NCI-H1694 (cell line): Measurements from ENCODE around the gene SLC66A1.

ENCODE experiments used
- DNase-seq: peaks from one replicate; lab custom pipeline; 2025; lab: John Stamatoyannopoulos, UW

The SLC66A1 gene

DNA sequence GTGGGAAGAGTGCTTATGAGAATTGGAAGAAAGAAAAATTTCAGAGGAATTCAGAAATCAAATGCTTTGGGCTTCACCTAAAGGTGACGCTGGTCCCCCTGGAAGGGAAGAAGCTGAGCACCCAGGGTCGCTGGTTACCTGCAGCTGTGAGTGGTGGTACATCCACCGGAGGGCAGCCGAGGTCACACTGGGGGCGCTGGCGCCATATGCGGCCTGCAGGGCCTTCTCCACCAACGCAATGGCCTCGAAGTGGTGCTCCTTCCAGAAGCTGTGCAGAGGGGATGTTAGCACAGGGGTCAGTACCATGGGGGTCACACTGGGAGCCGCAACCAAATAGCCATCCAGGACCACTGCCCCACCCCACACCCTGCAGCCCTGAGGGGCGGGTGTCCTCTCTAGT lies 6.2 kb upstream of the SLC66A1 start:
- no peak for DNase-seq

- DNase-seq, result no peak
Observed at GRCh38 chr1:19306941-19307340, 5.2 kb upstream of the SLC66A1 start.

DNA sequence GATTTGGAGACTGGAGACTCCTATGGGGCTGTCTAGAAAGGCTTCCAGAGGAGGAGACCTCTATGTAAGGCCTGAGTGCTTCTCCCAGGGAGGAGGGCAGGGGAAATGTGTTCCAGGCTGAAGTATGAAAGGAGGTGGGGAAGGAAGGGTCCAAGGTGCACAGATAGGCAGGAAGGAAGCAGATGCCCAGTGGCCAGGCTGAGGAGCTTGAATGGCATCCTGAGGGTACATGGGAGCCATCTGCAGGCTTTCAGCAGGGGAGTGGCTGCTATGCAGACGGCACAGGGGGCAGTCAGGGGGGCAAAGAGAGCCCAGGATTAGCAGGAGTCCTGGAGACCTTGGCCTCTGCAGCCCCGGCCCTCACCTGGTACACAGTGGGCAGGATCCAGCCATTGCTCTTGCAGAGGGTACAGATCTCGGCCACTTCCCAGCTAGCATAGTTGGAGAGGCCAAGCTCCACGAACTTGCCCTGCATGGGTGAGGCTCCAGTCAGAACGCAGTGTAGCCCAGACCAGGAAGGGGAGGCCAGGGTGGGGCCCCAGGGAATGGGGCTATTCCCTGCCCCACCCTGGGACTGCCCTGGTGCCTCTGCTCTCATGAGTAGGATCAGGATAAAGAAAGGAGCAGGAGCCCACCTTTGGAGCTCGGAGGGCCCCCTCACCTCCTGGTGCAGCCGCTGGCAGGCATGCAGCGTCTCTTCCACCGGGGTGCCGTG lies 4.2 kb upstream of the SLC66A1 start:
- no peak for DNase-seq

- DNase-seq, result no peak
Observed at GRCh38 chr1:19308509-19308907, 3.6 kb upstream of the SLC66A1 start.

DNA sequence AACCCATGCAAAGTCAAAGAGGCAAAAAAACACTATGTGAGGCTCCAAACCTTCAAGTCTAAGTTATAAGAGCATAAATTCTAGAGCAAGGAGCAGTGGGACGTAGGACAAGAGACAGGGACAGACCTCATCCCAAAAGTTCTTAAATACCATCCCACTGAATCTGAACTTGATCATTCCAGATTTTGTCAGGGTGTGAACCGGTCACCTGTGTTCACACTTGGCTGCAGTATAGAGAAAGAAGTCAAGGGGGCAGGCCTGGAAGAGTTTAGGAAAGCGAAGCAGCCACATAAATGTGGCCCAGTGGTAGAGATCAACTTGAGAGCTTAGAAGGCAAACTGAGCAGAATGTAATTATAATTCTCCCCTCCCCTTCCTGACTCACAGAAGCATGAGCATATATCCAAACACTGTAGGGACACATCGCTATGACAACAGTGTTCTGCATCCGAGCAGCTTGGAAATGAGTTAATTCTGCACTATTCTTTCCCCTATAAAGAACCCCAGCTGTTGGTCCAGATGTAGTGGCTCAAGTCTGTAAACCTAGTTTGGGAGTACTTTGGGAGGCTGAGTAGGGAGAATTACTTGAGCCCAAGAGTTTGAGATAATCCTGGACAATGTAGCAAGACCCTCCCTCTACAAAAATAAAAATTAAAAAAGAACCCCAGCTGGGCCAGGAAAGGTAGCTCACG lies 2.9 kb upstream of the SLC66A1 start:
- DNase-seq, result no peak

DNA sequence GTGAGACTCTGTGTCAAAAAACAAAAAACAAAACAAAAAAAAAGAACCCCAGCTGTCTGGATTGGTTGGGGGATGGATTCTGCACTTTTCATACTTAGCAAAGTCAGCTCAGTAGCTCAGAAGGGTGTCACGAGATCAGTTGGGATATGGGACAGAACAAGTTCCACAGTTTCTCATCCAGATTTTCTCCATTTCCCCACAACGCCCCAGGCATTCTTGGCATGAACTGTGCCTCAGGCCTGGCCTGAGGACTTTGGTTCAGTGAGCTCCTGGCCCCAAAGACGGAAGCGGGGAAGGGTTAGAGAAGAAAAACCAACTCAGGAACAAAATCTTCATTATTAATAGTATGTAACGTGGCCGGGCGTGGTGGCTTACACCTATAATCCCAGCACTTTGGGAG lies 2.1 kb upstream of the SLC66A1 start:
- DNase-seq, result no peak

GRCh38 chr1:19310720-19311502 lies 1.2 kb upstream of the SLC66A1 start:
- no peak for DNase-seq

DNA sequence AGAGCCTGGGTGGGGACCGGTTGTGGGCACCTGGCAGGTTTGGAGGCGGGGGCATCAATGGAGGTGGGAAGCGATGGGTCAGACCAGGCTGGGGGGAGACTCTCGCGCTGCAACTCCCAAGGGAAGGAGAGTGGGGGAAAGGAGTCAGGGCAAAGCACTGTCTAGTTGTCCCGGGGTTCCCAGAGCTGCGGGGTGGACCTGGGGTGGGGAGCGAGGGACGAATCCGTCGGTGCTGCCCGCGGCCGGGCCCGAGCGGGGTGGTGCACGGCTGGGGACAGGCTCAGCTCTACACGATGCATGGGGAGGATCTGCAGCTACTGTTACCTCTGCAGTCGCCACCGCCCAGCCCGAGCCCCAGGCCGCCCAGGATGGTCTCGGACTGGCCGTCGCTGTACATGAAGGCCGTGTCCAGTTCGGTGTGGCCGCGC lies 609 bp upstream of the SLC66A1 start:
- no peak for DNase-seq

DNA sequence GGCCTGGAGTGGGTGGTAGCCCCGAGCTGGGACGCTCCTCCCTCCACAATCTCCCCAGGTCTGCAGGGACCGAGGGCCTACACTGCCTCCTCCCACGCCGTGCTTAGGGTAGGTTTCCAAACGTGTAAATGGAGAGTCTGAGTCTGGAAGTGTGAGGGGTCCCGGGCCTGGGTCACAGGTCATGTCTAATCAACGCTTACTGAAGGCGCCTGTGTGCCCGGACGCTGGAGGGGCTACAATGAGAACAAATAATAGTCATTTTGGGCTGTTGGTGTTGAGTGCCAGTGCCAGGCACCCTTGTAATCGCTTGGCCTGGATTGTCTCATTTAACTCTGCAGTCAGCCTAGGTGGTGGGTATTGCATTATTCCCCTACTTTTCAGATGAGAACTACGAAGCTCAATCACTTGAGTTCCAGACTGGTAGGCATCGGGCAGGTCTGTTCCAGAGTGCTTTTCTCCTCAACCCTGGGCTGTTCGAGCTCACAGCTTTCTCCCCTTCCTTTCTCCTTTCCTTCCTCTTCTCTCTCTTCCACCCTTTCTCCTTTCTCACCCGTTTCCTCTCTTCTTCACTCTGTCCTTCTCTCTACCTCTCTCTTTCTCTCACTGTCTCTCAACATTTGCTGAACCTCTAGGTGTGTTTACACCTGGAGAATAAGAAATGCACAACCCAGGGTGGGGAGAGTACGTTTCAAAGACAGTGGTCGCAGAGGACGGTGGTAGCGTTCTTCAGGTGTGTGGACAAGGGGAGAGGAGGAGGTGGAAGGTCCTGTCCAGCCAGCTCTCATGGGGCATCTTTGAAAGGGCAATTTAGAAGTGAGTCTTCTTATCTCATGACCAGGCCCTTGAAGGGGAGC lies 883 bp downstream of the SLC66A1 start:
- no peak for DNase-seq

- no peak for DNase-seq
Observed at GRCh38 chr1:19313636-19313959, 1.5 kb downstream of the SLC66A1 start.

DNA sequence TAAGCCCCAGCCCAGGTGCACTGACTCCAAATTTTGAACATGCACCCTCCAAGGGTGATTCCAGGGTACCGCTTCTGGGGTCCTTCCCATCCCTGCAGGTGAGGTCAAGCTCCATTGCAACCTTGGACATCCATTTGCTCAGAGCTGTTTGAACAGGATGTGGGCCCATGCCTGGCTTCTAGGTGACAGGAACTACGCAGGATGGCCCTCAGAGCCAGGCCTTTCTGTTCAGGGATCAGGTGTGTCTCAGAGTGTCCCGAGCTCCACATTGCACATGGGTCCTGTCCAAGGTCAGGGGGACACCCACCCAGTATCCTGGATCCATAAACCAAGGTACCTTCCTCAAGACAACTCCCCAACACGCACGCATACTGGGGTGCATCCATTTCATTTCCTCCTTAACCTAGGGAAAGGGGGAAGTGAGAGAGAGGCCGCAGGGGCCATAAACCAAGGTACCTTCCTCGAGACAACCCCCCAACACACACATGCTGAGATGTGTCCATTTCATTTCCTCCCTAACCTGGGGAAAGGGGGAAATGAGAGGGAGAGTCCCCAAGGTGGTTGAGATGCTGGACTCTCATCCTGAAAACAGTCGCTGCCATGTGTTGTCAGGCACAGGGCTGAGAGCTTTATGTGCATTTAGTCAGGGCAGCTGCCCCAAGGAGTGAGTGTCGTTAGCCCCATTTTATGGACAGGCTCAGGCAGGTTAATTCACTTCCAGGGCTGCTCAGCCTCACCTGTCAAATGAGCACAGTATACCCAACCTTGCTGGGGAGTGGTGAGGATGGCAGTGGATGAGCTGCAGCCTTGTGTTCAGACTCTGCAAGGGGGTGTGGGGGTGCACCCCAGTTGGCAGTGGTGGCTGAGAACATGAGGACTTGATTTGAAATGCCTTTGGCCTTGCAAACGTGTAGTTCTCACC lies 2.1 kb downstream of the SLC66A1 start:
- DNase-seq, result no peak

- DNase-seq, result no peak
Observed at GRCh38 chr1:19315378-19316198, 3.5 kb downstream of the SLC66A1 start.

DNA sequence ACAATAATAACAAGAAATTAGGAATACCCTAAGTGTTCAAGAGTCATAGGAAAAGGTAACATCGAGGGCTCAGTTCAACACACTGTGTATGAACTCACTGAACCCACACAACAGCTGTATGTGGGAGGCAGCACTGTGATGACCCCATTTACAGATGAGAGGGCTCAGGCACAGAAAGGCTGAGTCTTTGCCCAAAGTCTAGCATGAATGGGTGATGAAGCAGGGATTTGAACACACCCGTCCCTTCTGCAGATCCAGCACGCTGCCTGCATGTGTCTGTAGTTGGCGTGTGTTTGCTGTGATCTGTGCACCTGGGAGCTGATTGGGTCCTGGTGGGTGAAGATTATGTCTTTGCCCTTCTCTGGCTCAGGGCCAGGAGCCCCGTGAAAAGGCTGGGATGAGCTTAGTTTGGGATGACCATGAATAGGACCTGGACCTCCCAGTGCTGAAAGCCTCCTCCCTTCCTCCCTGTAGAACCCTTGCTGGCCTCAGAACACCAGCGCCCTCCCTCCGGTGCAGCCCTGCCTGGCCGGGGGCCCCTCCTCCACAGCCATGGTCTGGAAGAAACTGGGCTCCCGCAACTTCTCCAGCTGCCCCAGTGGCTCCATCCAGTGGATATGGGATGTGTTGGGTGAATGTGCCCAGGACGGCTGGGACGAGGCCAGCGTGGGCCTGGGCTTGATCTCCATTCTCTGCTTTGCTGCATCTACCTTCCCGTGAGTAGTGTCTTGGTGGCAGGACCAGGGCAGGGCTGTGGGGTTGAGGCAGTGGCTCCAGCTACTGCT lies 5.2 kb downstream of the SLC66A1 start:
- no peak for DNase-seq

GRCh38 chr1:19319196-19319595 lies 7.1 kb downstream of the SLC66A1 start:
- DNase-seq, result no peak

DNA sequence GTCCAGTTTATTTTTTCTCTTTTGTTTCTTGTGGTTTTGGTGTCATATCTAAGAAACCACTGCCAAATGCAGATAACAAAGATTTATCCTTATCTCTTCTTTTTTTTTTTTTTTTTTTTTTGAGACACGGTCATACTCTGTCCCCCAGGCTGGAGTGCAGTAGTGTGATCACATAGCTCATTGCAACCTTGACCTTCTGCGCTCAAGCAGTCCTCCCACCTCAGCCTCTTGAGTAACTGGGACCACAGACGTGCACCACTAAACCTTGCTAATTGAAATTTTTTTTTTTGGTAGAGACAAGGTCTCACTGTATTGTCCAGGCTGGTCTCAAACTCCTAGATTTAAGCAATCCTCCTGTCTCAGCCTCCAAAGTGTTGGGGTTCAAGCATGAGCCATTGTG lies 8.9 kb downstream of the SLC66A1 start:
- DNase-seq, result no peak

- no peak for DNase-seq
Observed at GRCh38 chr1:19322481-19322880, 10.4 kb downstream of the SLC66A1 start.

DNA sequence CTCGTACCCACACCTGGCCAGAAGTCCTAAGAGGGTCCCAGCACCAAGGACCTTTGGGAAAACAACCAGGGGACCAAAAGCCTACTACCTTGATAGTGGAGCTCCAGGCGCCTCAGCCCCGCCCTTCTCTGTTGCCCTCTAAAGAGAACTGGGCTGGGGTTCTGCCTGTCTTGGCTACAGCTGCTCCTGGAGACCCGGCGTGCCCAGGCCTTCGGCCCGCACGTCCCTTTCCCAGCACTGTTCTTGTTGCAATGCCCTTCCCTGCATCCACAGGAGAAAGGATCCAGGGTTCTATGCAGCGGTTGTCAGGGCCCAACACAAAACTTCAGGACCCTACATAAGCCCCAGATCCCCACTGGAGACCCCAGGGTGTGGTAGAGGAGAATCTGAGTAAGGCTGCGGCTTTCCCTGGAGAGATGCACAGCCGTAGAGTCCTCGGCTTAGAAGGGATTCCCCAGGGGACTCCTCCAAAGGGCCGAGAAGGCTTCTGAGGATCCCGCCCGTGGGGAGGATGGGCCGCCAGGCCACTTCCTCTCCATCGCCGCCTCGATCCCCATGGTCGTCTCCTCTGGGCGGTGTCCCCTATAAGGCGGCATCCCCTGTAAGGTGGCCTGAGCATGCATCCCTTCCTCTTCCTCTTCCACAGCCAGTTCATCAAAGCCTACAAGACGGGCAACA lies 12.0 kb downstream of the SLC66A1 start:
- DNase-seq, result no peak

GRCh38 chr1:19324665-19324990 lies 12.5 kb downstream of the SLC66A1 start:
- no peak for DNase-seq

- DNase-seq, result no peak
Observed at GRCh38 chr1:19325368-19325957, 13.3 kb downstream of the SLC66A1 start.
